Activated CD4-positive, alpha-beta T cell treated with anti-CD3 and anti-CD28 coated beads, Interleukin-2, amount 10 ng/mL, durations not matched to agents 24 days and 14 days (primary cell): ENCODE measurements around the gene LRRC4C. TPM values are rescaled to one million over a fixed set of nuclear protein-coding genes. Genes with fewer than 3 reads are reported as not detected.

Experiments used
- DNase-seq: peaks from one replicate; pipeline ENCODE4 v3.0.0; 2022
- H3K27ac Mint-ChIP-seq: one replicate; pipeline ENCODE4 v1.8.0; 2022; ENCODE audit warnings: mild to moderate bottlenecking, mixed read lengths
- H3K27me3 Mint-ChIP-seq: one replicate; pipeline ENCODE4 v1.8.0; 2022; ENCODE audit warnings: mixed read lengths
- H3K36me3 Mint-ChIP-seq: one replicate; pipeline ENCODE4 v1.8.0; 2022; ENCODE audit warnings: low read depth, mild to moderate bottlenecking, mixed read lengths
- H3K4me1 Mint-ChIP-seq: one replicate; pipeline ENCODE4 v1.8.0; 2021; ENCODE audit warnings: mixed read lengths
- H3K4me3 Mint-ChIP-seq: one replicate; pipeline ENCODE4 v1.8.0; 2022; ENCODE audit warnings: mild to moderate bottlenecking, moderate library complexity, mixed read lengths
- H3K9me3 Mint-ChIP-seq: one replicate; pipeline ENCODE4 v1.8.0; 2021; ENCODE audit warnings: mixed read lengths
- intact Hi-C: fragments of 100-400 bp; cut with micrococcal nuclease; formaldehyde crosslinking; loops from one replicate; pipeline ENCODE4 v1.15.1; 2023
- total RNA-seq: library from RNA; stranded (reverse); gene quantifications from 2 replicates; pipeline ENCODE4 v1.2.3, GENCODE V29; 2022

Gene LRRC4C
- total RNA-seq, 1 donor from 2014 or later, result not detected

DNA sequence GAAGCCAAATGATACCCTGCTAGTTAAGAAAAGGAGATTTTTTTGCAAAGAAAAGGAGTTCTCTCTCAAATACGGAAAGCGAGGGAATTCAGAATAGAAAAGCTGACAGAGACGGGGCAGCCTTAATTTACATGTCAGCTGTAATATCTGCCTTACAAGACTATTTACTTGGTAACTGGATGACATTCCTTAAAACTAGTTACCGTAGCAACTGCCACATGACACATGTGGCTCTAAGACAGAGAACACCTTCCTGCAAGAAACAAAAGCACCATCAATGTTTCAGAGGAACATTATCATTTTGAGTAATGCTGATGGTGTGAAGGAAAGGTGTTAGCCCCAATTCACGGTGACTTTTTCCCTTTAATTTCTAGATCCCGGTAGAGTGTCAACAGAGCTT is 222.1 kb downstream of the LRRC4C start:
- Mint-ChIP-seq H3K27ac (no peak overlapping the region), H3K4me1 (no peaks in the 10 kb centered on the region), H3K36me3 (no peaks in the 10 kb centered on the region), H3K27me3 (no peaks in the 10 kb centered on the region), H3K4me3 (no peak overlapping the region), H3K9me3 (no peaks in the 10 kb centered on the region)
- intact Hi-C loops, result no loop called here
- DNase-seq, result no peak

DNA sequence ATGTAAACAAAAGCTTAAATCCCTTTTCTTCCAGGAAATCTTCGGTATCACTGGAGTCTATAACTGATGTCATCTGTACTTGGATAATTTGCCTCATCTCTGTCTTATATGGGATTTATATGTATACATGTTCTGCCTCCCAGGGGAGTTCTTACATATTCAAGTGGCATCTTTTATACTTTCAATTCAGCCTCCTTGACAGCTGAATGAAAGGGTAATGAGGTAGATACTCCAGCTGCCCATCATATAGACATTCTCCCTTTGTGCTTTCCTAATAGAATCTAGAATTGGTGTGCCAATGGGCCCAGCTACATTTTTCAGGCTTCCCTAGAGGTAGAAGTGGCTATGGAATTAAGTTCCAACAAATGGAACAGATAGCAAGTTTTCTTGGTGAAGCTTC is 223.8 kb downstream of the LRRC4C start:
- no peaks in the 10 kb centered on the region for H3K36me3 Mint-ChIP-seq
- H3K4me1 Mint-ChIP-seq, result no peaks in the 10 kb centered on the region
- intact Hi-C loops, result no loop called here
- H3K9me3 Mint-ChIP-seq, result no peaks in the 10 kb centered on the region
- no peaks in the 10 kb centered on the region for H3K27me3 Mint-ChIP-seq
- H3K27ac Mint-ChIP-seq, result no peak overlapping the region
- DNase-seq, result no peak
- no peak overlapping the region for H3K4me3 Mint-ChIP-seq

DNA sequence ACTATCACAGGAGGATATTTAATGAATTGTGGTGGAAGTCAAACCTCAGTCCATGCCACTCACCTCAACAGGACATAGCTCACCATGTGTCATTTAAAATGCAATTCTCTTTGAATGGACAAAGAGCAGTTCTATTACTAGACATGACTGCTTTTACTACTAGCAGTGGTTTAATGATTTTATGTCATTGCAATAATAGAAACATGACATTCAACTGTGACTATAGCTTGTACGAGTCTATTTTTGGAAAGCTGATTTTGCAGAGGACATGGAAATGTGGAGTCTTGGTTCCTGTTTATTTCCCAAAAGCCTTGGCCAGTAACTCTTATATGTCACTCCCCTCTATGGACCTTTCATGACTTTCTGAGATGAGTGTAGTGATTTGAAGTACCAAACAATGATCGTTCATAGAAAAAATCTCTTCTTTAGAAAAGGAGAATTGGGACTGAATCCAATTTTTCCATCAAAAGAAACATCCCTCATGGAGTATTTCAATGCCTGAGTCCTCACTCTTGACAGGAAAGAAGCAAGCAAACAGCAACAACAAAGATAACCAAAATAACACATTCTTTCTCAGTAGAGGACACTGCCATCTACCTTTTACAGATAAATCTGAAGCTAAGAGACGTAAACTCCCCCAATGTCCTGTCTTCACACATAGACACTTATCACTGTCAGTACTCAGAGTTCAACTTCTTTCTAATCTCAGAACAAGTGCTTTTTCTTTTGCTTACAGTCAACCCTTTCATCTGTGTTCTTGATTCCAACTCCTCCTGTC is 233.4 kb downstream of the LRRC4C start:
- peaks cover 11% of the 10 kb centered on the region for H3K9me3 Mint-ChIP-seq
- DNase-seq, result no peak
- H3K27me3 Mint-ChIP-seq, result no peaks in the 10 kb centered on the region

DNA sequence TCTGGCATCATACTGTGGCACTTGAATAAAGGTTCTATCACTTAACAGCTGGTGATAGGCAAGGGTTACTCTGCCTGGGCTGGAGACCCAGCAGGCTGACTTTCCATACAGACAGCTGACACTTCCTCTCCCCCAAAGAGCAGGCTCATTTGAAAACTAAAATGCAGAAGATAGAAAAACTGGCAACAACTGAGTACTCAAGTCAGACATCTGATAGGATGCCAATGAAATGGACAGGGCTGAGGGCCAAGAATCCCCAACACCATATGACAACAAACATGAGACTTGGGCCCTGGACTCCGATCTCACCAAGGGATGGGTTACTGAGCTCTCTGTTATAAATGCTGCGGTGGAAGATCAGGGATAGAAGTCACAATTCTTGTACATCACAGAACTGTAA is 237.2 kb downstream of the LRRC4C start:
- Mint-ChIP-seq H3K9me3 (peaks cover 8% of the 10 kb centered on the region), H3K4me1 (no peaks in the 10 kb centered on the region), H3K27ac (no peak overlapping the region), H3K27me3 (no peaks in the 10 kb centered on the region), H3K4me3 (no peak overlapping the region), H3K36me3 (no peaks in the 10 kb centered on the region)
- intact Hi-C loops, result no loop called here
- DNase-seq, result no peak

More for the DNA sequence above, 233.4 kb downstream of the LRRC4C start:
- no peak overlapping the region for H3K4me3 Mint-ChIP-seq
- H3K36me3 Mint-ChIP-seq, result no peaks in the 10 kb centered on the region
- H3K4me1 Mint-ChIP-seq, result no peaks in the 10 kb centered on the region
- no peak overlapping the region for H3K27ac Mint-ChIP-seq
- intact Hi-C loops, result no loop called here

DNA sequence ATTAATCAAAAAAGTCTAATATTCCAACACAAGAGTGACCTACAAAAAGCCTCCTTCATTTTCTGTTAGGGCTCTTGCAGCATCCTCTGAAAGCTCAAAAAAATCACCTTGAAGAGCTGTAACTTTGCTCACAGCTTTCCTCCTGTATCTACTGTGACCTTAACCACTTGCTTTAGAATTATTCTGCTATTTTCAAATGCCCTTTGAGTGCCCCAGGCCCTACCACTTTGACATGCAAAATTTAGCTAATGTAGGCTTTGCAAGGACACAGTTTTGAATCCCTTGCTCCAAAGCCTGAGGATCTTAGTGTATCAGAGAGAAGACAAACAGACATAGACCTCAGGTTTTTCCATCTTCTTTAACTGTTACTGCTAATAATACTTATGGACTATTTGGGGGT is 253.1 kb downstream of the LRRC4C start:
- DNase-seq, result no peak
- intact Hi-C loops, result no loop called here
- Mint-ChIP-seq H3K27me3 (no peaks in the 10 kb centered on the region), H3K36me3 (no peaks in the 10 kb centered on the region), H3K27ac (no peak overlapping the region), H3K4me3 (no peak overlapping the region), H3K4me1 (no peaks in the 10 kb centered on the region), H3K9me3 (peaks cover 6% of the 10 kb centered on the region)

DNA sequence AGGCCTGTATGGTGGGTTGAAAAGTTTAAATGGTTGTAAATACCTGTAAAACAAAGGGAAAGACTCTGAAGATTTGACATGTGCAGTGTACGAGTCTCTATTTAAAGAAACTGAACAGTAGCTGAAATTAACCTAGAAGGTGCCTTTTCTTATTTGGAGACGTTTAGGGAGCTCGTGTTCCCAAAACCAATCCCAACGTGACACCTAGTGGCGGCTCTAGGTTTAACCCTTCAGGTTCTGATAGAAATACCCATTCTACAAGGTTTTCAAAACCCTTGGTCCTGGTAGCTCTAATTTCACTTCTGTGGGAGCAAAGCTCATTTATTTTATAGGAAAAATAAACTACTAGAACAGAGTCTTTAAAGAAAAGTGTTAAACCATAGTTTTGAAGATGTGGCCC is 258.3 kb downstream of the LRRC4C start:
- intact Hi-C loops, result no loop called here
- no peaks in the 10 kb centered on the region for H3K4me1 Mint-ChIP-seq
- no peak for DNase-seq
- no peak overlapping the region for H3K27ac Mint-ChIP-seq
- no peak overlapping the region for H3K4me3 Mint-ChIP-seq
- no peaks in the 10 kb centered on the region for H3K36me3 Mint-ChIP-seq
- H3K9me3 Mint-ChIP-seq, result peaks cover 5% of the 10 kb centered on the region
- H3K27me3 Mint-ChIP-seq, result no peaks in the 10 kb centered on the region

DNA sequence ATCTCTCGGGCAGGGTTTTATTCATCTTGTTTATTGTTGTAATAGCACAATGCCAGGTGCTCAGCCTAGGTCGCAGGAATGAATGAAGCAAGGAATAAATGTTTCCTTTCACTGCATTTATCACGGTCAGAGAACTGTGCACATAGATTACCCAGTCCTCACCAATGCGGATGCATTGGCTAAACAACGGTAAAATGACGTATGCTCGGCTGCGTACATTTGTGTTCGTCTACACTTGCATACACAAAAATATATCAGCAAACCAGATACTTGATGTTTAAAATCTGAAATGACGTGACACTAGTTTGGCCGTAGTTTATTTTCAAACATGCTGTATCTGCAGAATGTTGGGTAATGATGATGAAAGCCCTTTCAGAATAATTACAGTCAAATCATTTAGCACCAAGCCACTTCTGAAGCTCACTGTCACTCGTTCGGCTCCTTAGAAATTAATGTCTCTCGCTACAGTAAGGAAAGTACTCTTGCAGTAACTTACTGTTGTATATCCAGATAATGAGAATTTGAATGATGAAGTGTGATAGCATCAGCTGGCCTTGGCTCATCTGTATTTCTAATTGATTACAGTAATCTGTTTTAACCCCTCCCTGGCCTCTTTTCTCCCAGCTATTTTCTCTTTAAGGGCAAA is 268.9 kb downstream of the LRRC4C start:
- DNase-seq, result no peak
- no peaks in the 10 kb centered on the region for H3K4me1 Mint-ChIP-seq
- H3K4me3 Mint-ChIP-seq, result no peak overlapping the region
- no peak overlapping the region for H3K27ac Mint-ChIP-seq
- peaks cover 6% of the 10 kb centered on the region for H3K9me3 Mint-ChIP-seq
- H3K27me3 Mint-ChIP-seq, result no peaks in the 10 kb centered on the region
- no peaks in the 10 kb centered on the region for H3K36me3 Mint-ChIP-seq
- intact Hi-C loops, result no loop called here

DNA sequence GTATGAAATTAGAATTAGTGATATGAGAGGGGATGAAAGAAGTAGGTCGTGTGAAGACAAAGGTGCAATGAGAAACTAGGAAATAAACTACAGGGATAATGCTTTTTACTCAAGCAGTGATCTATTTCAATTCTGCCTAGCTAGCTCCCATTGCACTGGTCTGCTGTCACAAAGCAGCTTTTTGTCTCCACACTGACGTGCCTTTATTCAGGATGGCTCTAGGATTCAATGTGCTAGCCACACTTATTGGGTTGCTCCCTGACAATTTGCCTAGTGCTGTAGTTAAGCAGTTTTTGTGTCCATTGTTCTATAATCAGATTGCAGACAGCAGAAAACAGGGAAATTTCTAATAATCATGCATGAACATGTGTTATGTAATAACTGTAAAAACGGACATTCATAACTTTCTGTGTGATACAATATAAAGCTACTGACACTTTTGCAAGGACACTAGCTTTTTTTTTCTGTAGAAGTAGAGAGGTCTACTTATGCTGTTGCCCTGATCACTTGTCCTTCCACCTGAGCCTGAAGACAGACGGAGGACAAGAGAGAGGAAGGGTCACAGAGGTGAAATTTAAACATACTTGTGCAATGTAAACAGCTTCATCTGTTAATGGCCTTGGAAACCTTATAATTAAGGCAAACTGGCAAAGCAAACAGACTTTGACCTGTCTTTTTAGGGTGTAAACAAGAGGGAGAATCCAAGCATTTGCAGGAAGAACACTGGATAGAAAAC is 269.6 kb downstream of the LRRC4C start:
- intact Hi-C loops, result no loop called here
- H3K36me3 Mint-ChIP-seq, result no peaks in the 10 kb centered on the region
- H3K27ac Mint-ChIP-seq, result no peak overlapping the region
- no peaks in the 10 kb centered on the region for H3K4me1 Mint-ChIP-seq
- H3K4me3 Mint-ChIP-seq, result no peak overlapping the region
- no peak for DNase-seq
- no peaks in the 10 kb centered on the region for H3K27me3 Mint-ChIP-seq
- peaks cover 6% of the 10 kb centered on the region for H3K9me3 Mint-ChIP-seq

DNA sequence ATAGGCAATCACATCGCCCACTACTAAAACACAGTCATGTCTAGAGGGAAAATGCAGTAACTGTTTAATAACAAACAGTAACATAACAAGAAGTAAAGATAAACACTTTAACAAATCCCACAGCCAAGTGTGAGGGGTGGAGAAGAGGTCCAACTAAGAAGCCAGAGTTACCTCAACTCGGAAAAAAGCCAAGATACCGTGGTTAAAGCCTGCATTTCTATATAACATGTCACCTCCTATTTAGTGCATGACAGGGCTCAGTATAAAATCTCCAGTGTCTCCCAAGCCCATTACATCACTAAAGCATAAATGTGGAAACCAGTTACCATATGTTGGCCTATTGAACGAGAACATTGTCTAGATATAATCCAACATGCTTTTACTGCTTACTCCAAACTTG is 281.7 kb downstream of the LRRC4C start:
- H3K4me3 Mint-ChIP-seq, result no peak overlapping the region
- intact Hi-C loops, result no loop called here
- no peak overlapping the region for H3K27ac Mint-ChIP-seq
- H3K36me3 Mint-ChIP-seq, result no peaks in the 10 kb centered on the region
- H3K27me3 Mint-ChIP-seq, result no peaks in the 10 kb centered on the region
- no peak for DNase-seq
- peaks cover 10% of the 10 kb centered on the region for H3K9me3 Mint-ChIP-seq
- no peaks in the 10 kb centered on the region for H3K4me1 Mint-ChIP-seq

DNA sequence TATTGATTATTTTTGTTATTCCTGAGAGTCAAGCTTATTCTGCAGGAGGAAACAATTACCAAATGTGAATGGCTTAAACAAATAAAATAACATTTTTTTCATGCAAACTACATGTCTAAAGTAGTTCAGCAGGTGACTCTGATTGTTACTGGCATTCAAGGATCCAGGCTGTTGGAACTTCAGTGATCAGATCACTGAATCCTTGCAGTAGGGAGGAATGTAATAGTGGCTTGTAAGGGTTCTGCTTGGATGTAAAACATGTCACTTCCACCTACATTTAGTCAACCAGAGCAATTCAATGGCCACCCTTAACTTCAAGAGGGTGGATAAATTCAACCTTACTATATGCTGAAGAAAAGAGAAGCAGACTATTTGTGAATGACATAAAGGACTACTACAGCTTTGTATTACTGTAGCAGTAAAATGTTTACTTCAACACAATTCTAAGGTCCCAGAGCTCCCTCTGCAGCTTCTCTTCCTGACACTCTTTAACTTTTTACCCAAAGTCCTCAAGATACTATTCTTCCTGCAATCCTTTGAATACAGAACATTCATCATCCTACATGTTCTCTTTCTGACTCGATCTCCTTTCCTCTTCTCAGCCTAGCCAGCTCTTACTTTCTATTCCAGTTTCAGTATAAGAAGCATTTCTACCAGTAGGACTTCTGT is 284.0 kb downstream of the LRRC4C start:
- H3K27me3 Mint-ChIP-seq, result no peaks in the 10 kb centered on the region
- no peaks in the 10 kb centered on the region for H3K36me3 Mint-ChIP-seq
- H3K4me1 Mint-ChIP-seq, result no peaks in the 10 kb centered on the region
- H3K4me3 Mint-ChIP-seq, result no peak overlapping the region
- no peak overlapping the region for H3K27ac Mint-ChIP-seq
- peaks cover 8% of the 10 kb centered on the region for H3K9me3 Mint-ChIP-seq
- DNase-seq, result no peak
- intact Hi-C loops, result no loop called here

DNA sequence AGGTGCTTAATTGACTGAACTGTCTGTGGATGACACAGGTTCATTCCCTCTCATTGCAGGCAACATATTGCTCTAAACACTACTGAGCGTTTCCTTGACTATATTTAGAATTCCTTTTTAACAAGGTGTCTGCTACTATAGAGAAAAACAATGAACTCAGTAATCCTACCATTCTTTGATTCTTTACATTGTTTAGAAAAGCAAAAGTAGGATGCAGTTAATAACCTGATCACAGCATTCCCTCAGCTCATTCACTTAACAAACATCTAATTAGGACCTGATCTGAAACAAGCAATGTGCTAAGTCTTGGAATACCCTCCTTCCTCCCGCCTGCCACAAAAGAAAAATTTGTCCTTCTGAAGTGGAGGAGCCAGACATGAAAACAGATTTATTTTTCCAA is 313.1 kb downstream of the LRRC4C start:
- Mint-ChIP-seq H3K4me1 (no peaks in the 10 kb centered on the region), H3K27me3 (no peaks in the 10 kb centered on the region), H3K36me3 (no peaks in the 10 kb centered on the region), H3K27ac (no peak overlapping the region), H3K9me3 (peaks cover 8% of the 10 kb centered on the region), H3K4me3 (no peak overlapping the region)
- intact Hi-C loops, result no loop called here
- no peak for DNase-seq

DNA sequence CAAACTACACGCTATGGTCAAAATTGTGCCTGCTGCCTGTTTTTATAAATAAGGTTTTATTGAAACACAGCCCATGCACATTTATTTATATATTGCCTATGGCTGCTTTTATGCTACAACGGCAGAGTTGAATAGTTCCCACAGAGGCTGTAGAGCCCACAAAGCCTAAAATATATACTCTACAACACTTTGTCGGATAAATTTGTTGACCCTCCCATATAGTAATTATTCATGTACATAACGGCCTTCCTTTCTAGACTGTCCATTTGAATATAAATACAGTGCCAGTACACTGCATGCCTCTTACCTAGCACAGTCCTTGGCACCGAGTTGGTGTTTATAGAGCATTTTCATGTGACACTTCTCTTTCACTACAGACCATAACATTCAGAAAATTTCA is 314.0 kb downstream of the LRRC4C start:
- intact Hi-C loops, result no loop called here
- Mint-ChIP-seq H3K36me3 (no peaks in the 10 kb centered on the region), H3K4me1 (no peaks in the 10 kb centered on the region), H3K27me3 (no peaks in the 10 kb centered on the region), H3K9me3 (peaks cover 8% of the 10 kb centered on the region), H3K27ac (no peak overlapping the region), H3K4me3 (no peak overlapping the region)
- no peak for DNase-seq

DNA sequence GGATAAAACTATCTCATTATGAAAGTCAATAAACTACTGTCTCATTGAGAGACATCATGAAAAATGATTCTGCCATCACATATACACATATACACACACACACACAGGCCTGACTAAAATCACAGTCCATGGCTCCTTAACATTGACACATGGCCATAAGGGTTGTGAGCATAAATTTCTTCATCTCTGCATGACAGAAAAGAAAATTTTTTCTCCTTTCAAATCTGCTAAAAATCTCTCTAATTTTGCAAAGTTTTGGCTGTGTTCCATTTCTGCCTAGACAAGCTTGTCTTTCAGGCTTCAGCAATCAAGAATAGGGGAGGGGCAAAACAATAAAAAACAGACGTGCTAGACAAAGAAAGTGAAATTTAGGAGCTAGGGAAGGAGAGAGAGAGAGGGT is 324.5 kb downstream of the LRRC4C start:
- Mint-ChIP-seq H3K4me1 (no peaks in the 10 kb centered on the region), H3K27ac (no peak overlapping the region), H3K9me3 (peaks cover 16% of the 10 kb centered on the region), H3K27me3 (no peaks in the 10 kb centered on the region), H3K4me3 (no peak overlapping the region), H3K36me3 (no peaks in the 10 kb centered on the region)
- intact Hi-C loops, result no loop called here
- DNase-seq, result no peak

DNA sequence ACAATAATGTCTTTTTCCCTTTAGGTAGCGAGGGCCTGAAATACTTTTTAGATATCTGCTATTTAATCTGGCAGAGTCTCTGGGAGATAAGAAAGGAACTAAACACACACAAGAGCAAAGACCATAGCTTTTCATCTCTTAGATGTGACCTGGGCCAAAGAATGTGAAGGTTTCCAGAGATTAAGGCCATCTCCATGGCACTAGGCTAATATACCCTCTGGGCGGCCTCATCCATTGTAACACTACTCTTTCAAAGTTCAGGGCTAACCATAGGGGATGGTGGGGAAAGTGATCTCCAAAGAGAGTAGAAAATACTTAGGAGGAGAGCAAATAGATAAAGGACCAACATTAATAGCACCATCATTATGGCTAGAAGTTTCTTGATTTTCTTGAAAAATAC is 326.4 kb downstream of the LRRC4C start:
- Mint-ChIP-seq H3K4me1 (no peaks in the 10 kb centered on the region), H3K36me3 (no peaks in the 10 kb centered on the region), H3K9me3 (peaks cover 13% of the 10 kb centered on the region), H3K27ac (no peak overlapping the region), H3K4me3 (no peak overlapping the region), H3K27me3 (no peaks in the 10 kb centered on the region)
- intact Hi-C loops, result no loop called here
- no peak for DNase-seq
